8988T (cell line): ENCODE measurements around the gene IL1A.

Source experiments
- DNase-seq: peaks from one replicate; pipeline ENCODE4 v3.0.0; 2011

IL1A gene

GRCh38 chr2:112817082-112817689 is 32.9 kb upstream of the IL1A start:
- no peak for DNase-seq

DNA sequence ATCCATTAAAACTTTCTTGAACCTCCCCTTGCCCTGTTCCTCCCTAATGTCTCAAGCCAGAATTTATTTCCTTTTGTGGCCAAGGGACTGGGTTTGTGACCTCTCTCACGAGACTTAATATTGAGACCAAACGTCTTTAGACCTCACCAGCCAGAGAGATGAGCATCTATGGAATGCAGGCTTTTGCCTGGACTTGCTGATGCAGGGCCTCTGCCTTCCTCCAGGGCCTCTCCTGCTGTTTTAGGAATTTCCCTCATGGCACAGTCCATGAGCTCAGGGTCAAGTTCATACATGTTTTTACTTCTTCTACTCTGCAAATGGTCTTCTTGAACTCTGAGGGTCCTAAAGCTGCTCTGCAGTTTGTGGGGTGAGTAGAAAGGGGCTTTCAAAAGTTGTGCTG is 30.0 kb upstream of the IL1A start:
- DNase-seq: peak; percentile 37

DNA sequence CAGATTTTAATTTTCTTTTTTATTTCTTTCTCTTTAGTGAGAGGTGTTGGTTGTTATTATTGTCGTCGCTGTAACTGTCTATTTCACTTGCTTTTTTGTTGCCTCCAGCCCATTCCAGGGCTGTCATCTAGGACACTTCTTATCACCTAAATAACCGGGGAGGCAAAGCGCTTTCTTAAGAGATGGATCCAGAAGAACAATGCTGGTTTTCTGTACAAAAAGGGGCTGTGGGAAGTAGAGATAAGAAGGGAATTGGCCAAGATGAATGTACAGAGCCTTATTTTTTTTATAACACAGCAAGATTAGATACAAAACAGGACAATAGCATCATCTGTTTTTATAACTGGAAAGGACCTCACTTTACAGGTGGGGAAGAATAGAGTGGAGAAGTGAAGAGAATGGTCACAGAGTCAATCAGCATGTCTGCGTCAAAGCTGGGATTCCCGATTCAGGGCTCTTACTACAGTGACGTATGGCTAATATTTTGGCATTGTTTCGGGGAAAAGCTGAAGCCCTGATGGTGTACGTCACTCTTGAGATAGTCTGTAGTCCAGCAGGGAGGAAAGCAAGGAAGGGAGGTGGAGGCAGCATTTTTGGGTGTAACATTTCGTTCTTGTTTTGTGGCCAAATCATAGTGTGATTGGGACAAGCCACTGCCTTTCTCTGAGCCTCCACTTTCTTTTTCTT is 29.1 kb upstream of the IL1A start:
- no peak for DNase-seq

- no peak for DNase-seq
Observed at GRCh38 chr2:112812318-112813267, 28.3 kb upstream of the IL1A start.

- DNase-seq: no peak
Observed at GRCh38 chr2:112811841-112812306, 27.6 kb upstream of the IL1A start.

GRCh38 chr2:112811276-112811831 is 27.1 kb upstream of the IL1A start:
- no peak for DNase-seq

- DNase-seq: no peak
Observed at GRCh38 chr2:112809112-112809511, 24.8 kb upstream of the IL1A start.

GRCh38 chr2:112807233-112807807 is 23.0 kb upstream of the IL1A start:
- DNase-seq: no peak

GRCh38 chr2:112805542-112805941 is 21.2 kb upstream of the IL1A start:
- DNase-seq: no peak

DNA sequence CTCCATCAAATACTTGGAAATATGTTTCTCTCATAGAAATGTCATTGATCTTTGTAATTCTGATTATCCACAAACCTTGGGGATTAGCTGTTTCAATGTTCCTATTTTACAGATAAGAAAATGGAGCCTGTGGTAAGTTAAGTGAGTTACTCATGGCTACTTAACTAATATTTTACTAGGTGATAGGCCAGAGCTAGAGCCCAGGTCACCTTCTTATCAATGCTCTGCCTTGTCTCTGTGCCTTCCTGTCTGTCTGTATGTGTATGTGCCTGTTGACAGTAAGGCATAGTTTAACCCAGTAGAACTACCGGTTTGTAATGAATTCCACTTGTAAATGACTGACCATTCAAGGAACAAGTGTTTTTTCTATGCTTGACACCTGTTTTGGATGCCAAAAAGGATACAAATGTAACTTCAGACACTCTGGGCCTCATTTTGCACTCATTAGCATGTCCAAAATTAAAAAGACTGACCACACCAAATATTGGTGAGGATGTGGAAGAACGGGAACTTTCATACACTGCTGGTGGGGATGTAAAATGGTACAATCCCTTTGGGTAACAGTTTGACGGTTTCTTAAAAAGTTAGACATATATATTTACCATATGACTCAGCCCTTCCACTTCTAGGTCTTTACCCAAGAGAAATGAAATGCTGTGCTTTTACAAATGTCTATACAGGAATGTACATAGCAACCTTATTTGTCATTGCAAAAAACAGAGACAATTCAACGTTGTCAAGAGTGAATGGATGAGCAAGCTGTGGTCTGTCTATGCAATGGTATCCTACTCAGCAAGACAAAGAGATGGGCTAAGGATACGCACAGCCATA is 19.6 kb upstream of the IL1A start:
- no peak for DNase-seq

DNA sequence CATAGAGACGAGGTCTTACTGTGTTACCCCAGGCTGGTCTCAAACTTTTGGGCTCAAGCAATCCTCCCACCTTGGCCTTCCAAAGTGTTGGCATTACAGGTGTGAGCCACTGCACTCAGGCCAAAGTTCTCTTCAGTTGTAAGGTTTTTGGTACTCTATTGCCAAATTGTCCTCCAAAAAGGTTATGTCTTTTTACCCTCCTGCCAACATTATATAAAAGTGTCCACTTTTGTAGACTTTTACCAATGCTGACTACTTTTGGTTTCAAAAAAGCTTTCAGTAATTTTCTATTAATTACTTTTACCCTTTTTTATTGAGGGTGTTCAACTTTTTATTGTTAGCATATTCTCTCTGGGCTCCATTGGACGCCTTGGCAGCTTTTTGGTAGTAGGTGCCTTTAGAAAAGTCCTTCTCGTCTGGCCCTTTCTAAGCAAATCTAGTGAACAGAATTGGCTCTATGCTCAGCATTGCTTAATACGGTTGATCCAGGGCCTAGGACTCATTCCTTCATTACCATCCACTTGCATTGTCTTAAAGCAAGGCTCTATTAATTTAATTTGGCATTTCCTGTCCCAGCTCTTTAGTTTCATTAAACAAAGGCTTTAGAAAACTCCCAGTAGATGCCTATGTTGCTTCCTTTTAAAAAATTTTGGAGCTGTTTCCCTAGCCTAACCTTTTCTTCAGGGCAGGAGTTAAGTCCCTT is 16.7 kb upstream of the IL1A start:
- no peak for DNase-seq

DNA sequence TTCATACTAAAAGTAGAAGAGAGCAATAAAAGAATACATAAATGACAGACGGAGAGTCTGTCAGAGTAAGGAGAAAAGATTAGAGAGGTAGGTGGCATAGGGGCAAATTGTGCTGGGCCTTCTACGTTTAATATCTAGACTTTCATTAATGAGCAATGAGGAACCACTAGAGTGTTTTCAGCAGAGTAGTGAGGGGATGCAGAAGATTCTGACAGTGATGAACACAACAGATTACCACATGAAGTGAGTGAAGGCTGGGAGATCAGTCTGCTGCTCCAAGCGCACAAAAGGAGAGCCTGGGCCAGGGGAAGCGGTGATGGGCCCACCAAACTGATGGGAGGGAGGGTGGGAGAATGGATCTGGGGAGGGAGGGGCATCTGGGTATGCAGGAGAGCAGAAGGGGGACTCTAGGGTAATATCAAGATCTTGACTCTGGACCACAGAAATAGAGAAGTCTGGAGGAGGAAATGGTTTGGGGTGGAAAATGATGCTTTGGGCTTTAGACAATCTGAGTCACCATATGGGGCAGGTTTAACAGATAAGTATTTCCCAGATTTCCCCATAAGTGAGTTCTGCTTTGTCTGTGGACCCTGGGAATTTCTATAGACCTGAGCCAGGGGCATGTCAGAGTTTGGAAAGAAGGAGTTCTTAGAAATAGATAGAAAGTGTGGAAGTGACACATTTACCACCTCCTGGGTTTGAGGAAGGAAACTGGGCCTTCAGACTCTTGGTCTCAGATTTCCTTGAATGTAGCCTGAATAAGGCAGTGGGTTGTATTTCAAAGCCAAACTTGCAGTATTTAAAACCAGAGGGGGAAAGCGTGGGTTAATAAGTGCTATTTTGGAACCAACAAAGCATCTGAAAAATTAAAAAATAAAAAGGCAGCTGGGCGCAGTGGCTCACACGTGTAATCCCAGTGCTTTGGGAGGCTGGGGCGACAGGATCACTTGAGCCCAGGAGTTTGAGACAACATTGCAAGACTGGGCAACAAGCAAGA is 15.0 kb upstream of the IL1A start:
- DNase-seq: no peak

DNA sequence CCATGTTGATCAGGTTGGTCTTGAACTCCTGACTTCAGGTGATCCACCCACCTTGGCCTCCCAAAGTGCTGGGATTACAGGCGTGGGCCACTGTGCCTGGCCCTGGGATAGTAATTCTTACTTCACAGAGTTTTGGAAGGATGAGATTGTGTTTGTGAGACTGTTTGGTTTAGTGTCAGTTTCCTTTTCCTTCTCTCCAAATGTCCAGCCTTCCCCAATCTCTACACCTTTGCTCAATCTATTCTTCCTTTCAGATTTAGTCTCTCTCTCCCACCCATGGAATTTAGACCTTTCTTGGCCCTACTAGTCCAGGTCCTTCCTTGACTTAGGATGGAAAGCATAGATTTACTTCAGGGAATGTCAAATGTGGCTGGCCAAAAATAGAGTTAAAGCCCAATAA is 12.2 kb upstream of the IL1A start:
- no peak for DNase-seq

- no peak for DNase-seq
Observed at GRCh38 chr2:112795774-112796173, 11.5 kb upstream of the IL1A start.

GRCh38 chr2:112794841-112795240 is 10.5 kb upstream of the IL1A start:
- DNase-seq: no peak

- no peak for DNase-seq
Observed at GRCh38 chr2:112794131-112794733, 9.9 kb upstream of the IL1A start.

GRCh38 chr2:112793449-112793978 is 9.2 kb upstream of the IL1A start:
- DNase-seq: no peak

DNA sequence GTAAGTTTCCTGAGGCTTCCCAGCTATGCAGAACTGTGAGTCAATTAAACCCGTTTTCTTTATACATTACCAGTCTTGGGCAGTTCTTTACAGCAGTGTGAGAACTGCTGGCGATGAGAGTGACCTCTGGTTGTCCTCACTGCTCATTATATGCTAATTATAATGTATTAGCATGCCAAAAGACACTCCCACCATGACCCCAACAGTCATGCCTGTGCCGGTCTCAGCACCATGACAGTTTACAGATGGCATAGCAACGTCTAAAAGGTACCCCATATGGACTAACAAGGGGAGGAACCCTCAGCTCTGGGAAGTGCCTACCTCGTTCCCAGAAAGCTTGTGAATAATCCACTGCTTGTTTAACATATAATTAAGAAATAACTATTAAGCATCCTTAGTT is 8.1 kb upstream of the IL1A start:
- DNase-seq: no peak

GRCh38 chr2:112791693-112792230 is 7.5 kb upstream of the IL1A start:
- no peak for DNase-seq
